IMR-90 (cell line): ENCODE measurements around the gene EFCAB8. TPM values are rescaled to one million over a fixed set of nuclear protein-coding genes. Genes with fewer than 3 reads are reported as not detected.

Experiments used
- ATAC-seq: fragments of 200-7000 bp; cut with Tn5 transposase; 2 replicates; pipeline ENCODE4 v1.9.1; 2020; ENCODE audit warnings: low read depth, mild to moderate bottlenecking, moderate library complexity
- BruUV-seq: library from RNA; stranded (reverse); fragments of 400-500 nt; replicated peaks from 2 replicates; lab custom pipeline; 2021; lab: Mats Ljungman, UMichigan
- CTCF ChIA-PET: fragments of 300-600 bp; formaldehyde crosslinking; extraction: SDS; loops from one replicate; lab custom pipeline; 2021; ENCODE audit warnings: antibody characterized with exemption; lab: Yijun Ruan, JAX
- POLR2A ChIA-PET: fragments of 300-600 bp; sonication (Branson Sonifier 250); formaldehyde crosslinking; loops from one replicate; lab custom pipeline; 2022; ENCODE audit warnings: antibody characterized with exemption; ENCODE audit not compliant: unreplicated experiment; lab: Charles Lee
- DNase-seq: peaks from one replicate; pipeline ENCODE4 v3.0.0; 2013
- H2AFZ ChIP-seq: replicated peaks from 2 replicates; pipeline ENCODE3; 2013; ENCODE audit warnings: low read length, mild to moderate bottlenecking; ENCODE audit not compliant: poor library complexity
- H2AK5ac ChIP-seq: 2 replicates; pipeline ENCODE4 v1.6.1; 2013; ENCODE audit warnings: low read depth, low read length, inconsistent platforms
- H2AK9ac ChIP-seq: replicated peaks from 2 replicates; pipeline ENCODE3; 2013; ENCODE audit warnings: mild to moderate bottlenecking, low read depth, low read length, moderate library complexity; ENCODE audit not compliant: poor library complexity
- H2BK120ac ChIP-seq: 2 replicates; pipeline ENCODE4 v1.6.1; 2013; ENCODE audit warnings: low read depth, low read length, inconsistent platforms
- H2BK15ac ChIP-seq: 3 replicates; pipeline ENCODE4 v1.6.1; 2013; ENCODE audit warnings: low read depth, low read length, inconsistent platforms
- H2BK20ac ChIP-seq: 2 replicates; pipeline ENCODE4 v1.6.1; 2013; ENCODE audit warnings: low read depth, mild to moderate bottlenecking, inconsistent platforms, low read length, moderate library complexity
- H2BK5ac ChIP-seq: 2 replicates; pipeline ENCODE4 v1.6.1; 2013; ENCODE audit warnings: mild to moderate bottlenecking, low read depth, low read length, inconsistent platforms; ENCODE audit not compliant: poor library complexity, severe bottlenecking
- H3K14ac ChIP-seq: replicated peaks from 2 replicates; pipeline ENCODE4 v1.6.1; 2013; ENCODE audit warnings: low read depth, low read length, inconsistent platforms
- H3K18ac ChIP-seq: 2 replicates; pipeline ENCODE4 v1.6.1; 2013; ENCODE audit warnings: low read depth, low read length, control low read depth
- H3K23ac ChIP-seq: 2 replicates; pipeline ENCODE4 v1.6.1; 2013; ENCODE audit warnings: low read depth, low read length, inconsistent platforms
- H3K27ac ChIP-seq: 2 replicates; pipeline ENCODE4 v1.5.1; 2013; ENCODE audit warnings: mild to moderate bottlenecking, control low read depth, low read length; ENCODE audit not compliant: insufficient read depth
- H3K27me3 ChIP-seq: 2 replicates; pipeline ENCODE4 v1.6.1; 2013; ENCODE audit warnings: low read length; ENCODE audit not compliant: control insufficient read depth, insufficient read depth
- H3K36me3 ChIP-seq: 2 replicates; pipeline ENCODE4 v1.6.1; 2013; ENCODE audit warnings: low read length, mixed read lengths; ENCODE audit not compliant: control insufficient read depth, insufficient read depth
- H3K4ac ChIP-seq: 2 replicates; pipeline ENCODE4 v1.6.1; 2013; ENCODE audit warnings: low read depth, low read length, inconsistent platforms
- H3K4me1 ChIP-seq: 2 replicates; pipeline ENCODE4 v1.6.1; 2013; ENCODE audit warnings: low read length, mixed read lengths; ENCODE audit not compliant: control insufficient read depth, insufficient read depth
- H3K4me2 ChIP-seq: 2 replicates; pipeline ENCODE4 v1.6.1; 2013; ENCODE audit warnings: low read depth, mild to moderate bottlenecking, control low read depth, low read length, moderate library complexity
- H3K4me3 ChIP-seq: 2 replicates; pipeline ENCODE4 v1.5.1; 2013; ENCODE audit warnings: low read depth, mild to moderate bottlenecking, control low read depth, low read length, moderate library complexity; ENCODE audit not compliant: insufficient read depth
- H3K56ac ChIP-seq: 2 replicates; pipeline ENCODE4 v1.6.1; 2013; ENCODE audit warnings: low read length, inconsistent platforms; ENCODE audit not compliant: insufficient read depth; ENCODE audit errors: extremely low read depth
- H3K79me1 ChIP-seq, 2 experiments: 2 replicates each; pipeline ENCODE4 v1.6.1; 2013; ENCODE audit warnings: low read length in 2 of 2, inconsistent platforms in 1 of 2, low read depth in 1 of 2
- H3K9ac ChIP-seq: 2 replicates; pipeline ENCODE4 v1.6.1; 2013; ENCODE audit warnings: low read depth, low read length, control low read depth
- H3K9me1 ChIP-seq: 2 replicates; pipeline ENCODE4 v1.6.1; 2013; ENCODE audit warnings: low read length, inconsistent platforms; ENCODE audit not compliant: insufficient read depth
- H3K9me3 ChIP-seq: 2 replicates; pipeline ENCODE4 v1.6.1; 2013; ENCODE audit warnings: low read length; ENCODE audit not compliant: control insufficient read depth, insufficient read depth
- H4K20me1 ChIP-seq: 2 replicates; pipeline ENCODE4 v1.6.1; 2013; ENCODE audit warnings: low read length, inconsistent platforms; ENCODE audit not compliant: insufficient read depth
- H4K5ac ChIP-seq: 2 replicates; pipeline ENCODE4 v1.6.1; 2013; ENCODE audit warnings: mild to moderate bottlenecking, low read depth, low read length, control low read depth
- H4K8ac ChIP-seq, 2 experiments: 2 replicates each; pipeline ENCODE4 v1.6.1; 2013; ENCODE audit warnings: low read depth in 2 of 2, low read length in 2 of 2, control low read depth in 1 of 2, inconsistent platforms in 1 of 2
- H4K91ac ChIP-seq: 2 replicates; pipeline ENCODE4 v1.6.1; 2013; ENCODE audit warnings: low read depth, low read length, inconsistent platforms; ENCODE audit not compliant: insufficient read depth
- BHLHE40 ChIP-seq: fragments of 150-350 bp; IDR thresholded peaks from 2 replicates; pipeline ENCODE4 v1.6.1; 2016; ENCODE audit warnings: mild to moderate bottlenecking, low read depth, low read length
- CEBPB ChIP-seq: IDR thresholded peaks from 2 replicates; pipeline ENCODE4 v1.6.1; 2012; ENCODE audit warnings: low read depth, low read length, improper control_type of control experiment
- CHD1 ChIP-seq: IDR thresholded peaks from 2 replicates; pipeline ENCODE4 v1.6.1; 2012; ENCODE audit warnings: low read depth, low read length, improper control_type of control experiment
- CTCF ChIP-seq: conservative IDR thresholded peaks from 2 replicates; pipeline ENCODE4 v1.5.1; 2012; ENCODE audit warnings: mild to moderate bottlenecking, low read depth, low read length, improper control_type of control experiment
- ELK1 ChIP-seq: fragments of 150-350 bp; IDR thresholded peaks from 2 replicates; pipeline ENCODE4 v1.6.1; 2016; ENCODE audit warnings: low read depth, mild to moderate bottlenecking, low read length, moderate library complexity, borderline replicate concordance
- FOS ChIP-seq: fragments of 150-350 bp; IDR thresholded peaks from 2 replicates; pipeline ENCODE4 v1.6.1; 2016; ENCODE audit warnings: low read depth, low read length
- MAFK ChIP-seq: IDR thresholded peaks from 2 replicates; pipeline ENCODE4 v1.6.1; 2012; ENCODE audit warnings: low read depth, low read length, improper control_type of control experiment
- MAZ ChIP-seq: IDR thresholded peaks from 2 replicates; pipeline ENCODE4 v1.6.1; 2012; ENCODE audit warnings: low read depth, mild to moderate bottlenecking, low read length, improper control_type of control experiment, moderate library complexity, borderline replicate concordance
- MXI1 ChIP-seq: IDR thresholded peaks from 2 replicates; pipeline ENCODE4 v1.6.1; 2012; ENCODE audit warnings: low read depth, mild to moderate bottlenecking, low read length, moderate library complexity, borderline replicate concordance
- NFE2L2 ChIP-seq: fragments of 150-350 bp; IDR thresholded peaks from 2 replicates; pipeline ENCODE4 v1.6.1; 2016; ENCODE audit warnings: low read depth, mild to moderate bottlenecking, low read length
- POLR2A ChIP-seq: IDR thresholded peaks from 2 replicates; pipeline ENCODE4 v1.6.1; 2012; ENCODE audit warnings: mild to moderate bottlenecking, low read depth, low read length
- RAD21 ChIP-seq: IDR thresholded peaks from 2 replicates; pipeline ENCODE4 v1.6.1; 2012; ENCODE audit warnings: low read length, improper control_type of control experiment
- RCOR1 ChIP-seq: IDR thresholded peaks from 2 replicates; pipeline ENCODE4 v1.6.1; 2012; ENCODE audit warnings: mild to moderate bottlenecking, low read length, improper control_type of control experiment; ENCODE audit not compliant: insufficient replicate concordance
- RFX5 ChIP-seq: IDR thresholded peaks from 2 replicates; pipeline ENCODE4 v1.8.0; 2012; ENCODE audit warnings: low read depth, mild to moderate bottlenecking, low read length, moderate library complexity
- SMC3 ChIP-seq: fragments of 150-350 bp; IDR thresholded peaks from 2 replicates; pipeline ENCODE4 v1.6.1; 2016; ENCODE audit warnings: low read depth, mild to moderate bottlenecking, antibody characterized with exemption, low read length, moderate library complexity
- USF2 ChIP-seq: fragments of 150-350 bp; IDR thresholded peaks from 2 replicates; pipeline ENCODE4 v1.6.1; 2017; ENCODE audit warnings: mild to moderate bottlenecking, antibody characterized with exemption, low read length, low read depth
- WGBS, 2 experiments: methylation state at CpG; one replicate each; pipeline versions ENCODE4 v1.1.5 to v1.1.7; 2013; ENCODE audit warnings: missing lambda C conversion rate in 2 of 2; ENCODE audit not compliant: insufficient read length in 1 of 2; ENCODE audit errors: extremely low coverage in 2 of 2; 5-methylcytosine and 5-hydroxymethylcytosine counted together
- dilution Hi-C: fragments of 300-500 bp; cut with HindIII; formaldehyde crosslinking; loops from one replicate; pipeline ENCODE4 v1.14.3; 2018; ENCODE audit warnings: low sequenced_read_pairs; ENCODE audit not compliant: unreplicated experiment
- in situ Hi-C: fragments of 300-500 bp; cut with MboI; formaldehyde crosslinking; loops from 3 replicates; pipeline ENCODE4 v1.14.3; 2019; ENCODE audit warnings: low sequenced_read_pairs, inconsistent platforms, mixed read lengths
- intact Hi-C: fragments of 100-400 bp; cut with micrococcal nuclease; formaldehyde crosslinking; loops from 2 replicates; pipeline ENCODE4 v1.10.0; 2022
- polyA plus RNA-seq, 3 experiments: library from polyadenylated mRNA; depleted of rRNA; stranded (reverse); fragments of >200 nt; gene quantifications; 2 replicates each; pipeline ENCODE4 v1.2.3, GENCODE V29; 2012; ENCODE audit warnings: low replicate concordance in 1 of 3
- total RNA-seq: library from RNA; depleted of rRNA; stranded (reverse); fragments of >200 nt; gene quantifications from 2 replicates; pipeline ENCODE4 v1.2.3, GENCODE V29; 2012

The EFCAB8 gene
- total and polyA plus RNA-seq, 2 of the 4 experiments (the other 2 are of a cell fraction), result not detected

- Histone ChIP-seq H2BK5ac (no peak overlapping the region), H3K9me3 (no peaks in the 10 kb centered on the region), H3K79me1 (peaks cover 36 to 76% of the 10 kb centered on the region in 2 experiments), H3K4ac (no peak overlapping the region), H4K5ac (no peak overlapping the region), H4K8ac (no peak overlapping the region), H3K9me1 (peaks cover 3% of the 10 kb centered on the region; the same call in 1 of the 2 replicates), H3K36me3 (peaks cover 45% of the 10 kb centered on the region), H2BK20ac (no peak overlapping the region), H3K4me3 (no peak overlapping the region), H2AK9ac (no peak overlapping the region), H2BK15ac (no peak overlapping the region), H3K23ac (peak overlapping the region; percentile 71), H3K27me3 (no peaks in the 10 kb centered on the region), H3K56ac (no peak overlapping the region), H3K18ac (no peak overlapping the region), H2AFZ (no peak overlapping the region), H2BK120ac (no peak overlapping the region), H4K91ac (no peak overlapping the region), H2AK5ac (no peak overlapping the region), H3K27ac (no peak overlapping the region), H4K20me1 (peaks cover 58% of the 10 kb centered on the region), H3K9ac (no peak overlapping the region), H3K4me1 (no peaks in the 10 kb centered on the region), H3K14ac (no peak overlapping the region), H3K4me2 (no peak overlapping the region)
- ATAC-seq (0 out of 2 replicates have a peak, but pooled peaks have one; percentile 17), DNase-seq (no peak)
- intact Hi-C loops, result no loop called here
- in situ Hi-C loops, result no loop called here
- no CpG with 5 or more reads among the region's 1 CpG for WGBS, 2 experiments
- ChIA-PET POLR2A (no interaction called here), CTCF (interaction anchor here (0.5 kb wide), 1 partner anchor 742 kb away, joined by 5 read pairs; no protein-coding TSS in a partner anchor)
- no peak for TF ChIP-seq FOS
- no peak for TF ChIP-seq MXI1
- TF ChIP-seq NFE2L2, result no peak
- no peak for TF ChIP-seq CEBPB
- no peak for TF ChIP-seq BHLHE40
- TF ChIP-seq MAZ, result no peak
- TF ChIP-seq RAD21, result no peak
- no peak for TF ChIP-seq RFX5
- no peak for TF ChIP-seq MAFK
- no peak for TF ChIP-seq SMC3
- no peak for TF ChIP-seq POLR2A
- no peak for TF ChIP-seq RCOR1
- no peak for TF ChIP-seq USF2
- TF ChIP-seq CTCF, result no peak
- no peak for TF ChIP-seq CHD1
- TF ChIP-seq ELK1, result no peak
- dilution Hi-C loops, result no loop called here
- no TSS peak for BruUV-seq
Observed at GRCh38 chr20:32837157-32837556, 21.6 kb upstream of the EFCAB8 start.
